ENCODE data around the gene S1PR3.

GRCh38 chr9:89020754-89021153 lies 29.5 kb downstream of the S1PR3 start:
- no peak for TF ChIP-seq CTCF (IDR thresholded peaks at IDR 0.05)
- TF ChIP-seq POLR2A (IDR thresholded peaks at IDR 0.05), result no peak

Data from thyroid gland (tissue), 4 donors.